Osteocyte (in vitro differentiated cells): ENCODE measurements around the gene FNDC3B. TPM values are rescaled to one million over a fixed set of nuclear protein-coding genes. Genes with fewer than 3 reads are reported as not detected.

Source experiments
- DNase-seq: peaks from one replicate; pipeline ENCODE4 v3.0.0; 2021; ENCODE audit warnings: mixed read lengths; ENCODE audit not compliant: unreplicated experiment; ENCODE audit errors: extremely low spot score
- H3K27ac Mint-ChIP-seq: one replicate; pipeline ENCODE4 v1.8.0; 2021; ENCODE audit warnings: mild to moderate bottlenecking, mixed read lengths; ENCODE audit not compliant: unreplicated experiment
- H3K27me3 Mint-ChIP-seq: one replicate; pipeline ENCODE4 v1.8.0; 2021; ENCODE audit warnings: mixed read lengths; ENCODE audit not compliant: unreplicated experiment
- H3K36me3 Mint-ChIP-seq: one replicate; pipeline ENCODE4 v1.8.0; 2021; ENCODE audit warnings: mixed read lengths; ENCODE audit not compliant: unreplicated experiment
- H3K4me1 Mint-ChIP-seq: one replicate; pipeline ENCODE4 v1.8.0; 2021; ENCODE audit warnings: mixed read lengths; ENCODE audit not compliant: unreplicated experiment
- H3K4me3 Mint-ChIP-seq: one replicate; pipeline ENCODE4 v1.8.0; 2021; ENCODE audit warnings: mild to moderate bottlenecking, moderate library complexity, mixed read lengths; ENCODE audit not compliant: unreplicated experiment
- H3K9me3 Mint-ChIP-seq: one replicate; pipeline ENCODE4 v1.8.0; 2021; ENCODE audit warnings: mixed read lengths; ENCODE audit not compliant: unreplicated experiment
- CTCF ChIP-seq: fragments of 200-600 bp; sonication (generic); IDR thresholded peaks from 2 replicates; pipeline ENCODE4 v1.5.0; 2021; ENCODE audit warnings: antibody characterized with exemption, mild to moderate bottlenecking, moderate library complexity
- total RNA-seq: library from RNA; stranded (reverse); gene quantifications from 2 replicates; pipeline ENCODE4 v1.2.1, GENCODE V29; 2021

Gene FNDC3B
- total RNA-seq, 1 donor from 2014 or later = 240 TPM

GRCh38 chr3:172198428-172198827, 159.1 kb downstream of the FNDC3B start:
- no peak for DNase-seq
- TF ChIP-seq CTCF = no peak
- no peaks in the 10 kb centered on the region for H3K9me3 Mint-ChIP-seq
- no peaks in the 10 kb centered on the region for H3K27me3 Mint-ChIP-seq
- peaks cover 76% of the 10 kb centered on the region for H3K4me1 Mint-ChIP-seq
- no peak overlapping the region for H3K4me3 Mint-ChIP-seq
- peaks cover 15% of the 10 kb centered on the region for H3K36me3 Mint-ChIP-seq
- H3K27ac Mint-ChIP-seq = no peak overlapping the region

GRCh38 chr3:172199850-172200369, 160.5 kb downstream of the FNDC3B start:
- no peak overlapping the region for H3K4me3 Mint-ChIP-seq
- H3K27ac Mint-ChIP-seq = peak overlapping the region; percentile 59
- H3K27me3 Mint-ChIP-seq = no peaks in the 10 kb centered on the region
- no peak for DNase-seq
- TF ChIP-seq CTCF = no peak
- H3K4me1 Mint-ChIP-seq = peaks cover 77% of the 10 kb centered on the region
- H3K36me3 Mint-ChIP-seq = peaks cover 13% of the 10 kb centered on the region
- no peaks in the 10 kb centered on the region for H3K9me3 Mint-ChIP-seq

- H3K27ac Mint-ChIP-seq = peak overlapping the region; percentile 91
- H3K27me3 Mint-ChIP-seq = no peaks in the 10 kb centered on the region
- no peak for TF ChIP-seq CTCF
- H3K4me1 Mint-ChIP-seq = peaks cover 71% of the 10 kb centered on the region
- H3K9me3 Mint-ChIP-seq = no peaks in the 10 kb centered on the region
- peak; percentile 87 for DNase-seq
- H3K4me3 Mint-ChIP-seq = peak overlapping the region; percentile 16
- H3K36me3 Mint-ChIP-seq = peaks cover 17% of the 10 kb centered on the region
Observed at GRCh38 chr3:172201136-172201869, 161.9 kb downstream of the FNDC3B start.

- no peaks in the 10 kb centered on the region for H3K9me3 Mint-ChIP-seq
- H3K27ac Mint-ChIP-seq = peak overlapping the region; percentile 91
- H3K4me3 Mint-ChIP-seq = no peak overlapping the region
- peaks cover 20% of the 10 kb centered on the region for H3K36me3 Mint-ChIP-seq
- no peaks in the 10 kb centered on the region for H3K27me3 Mint-ChIP-seq
- H3K4me1 Mint-ChIP-seq = peaks cover 69% of the 10 kb centered on the region
- no peak for DNase-seq
- no peak for TF ChIP-seq CTCF
Observed at GRCh38 chr3:172201870-172202236, 162.5 kb downstream of the FNDC3B start.

- no peak overlapping the region for H3K4me3 Mint-ChIP-seq
- peaks cover 68% of the 10 kb centered on the region for H3K4me1 Mint-ChIP-seq
- no peaks in the 10 kb centered on the region for H3K9me3 Mint-ChIP-seq
- H3K27me3 Mint-ChIP-seq = no peaks in the 10 kb centered on the region
- peak; percentile 5 for TF ChIP-seq CTCF
- no peak for DNase-seq
- peak overlapping the region; percentile 91 for H3K27ac Mint-ChIP-seq
- H3K36me3 Mint-ChIP-seq = peaks cover 20% of the 10 kb centered on the region
Observed at GRCh38 chr3:172202797-172203196, 163.4 kb downstream of the FNDC3B start.
